AG09319 (cell line): ENCODE results near the gene IFNA4.

ENCODE experiments used
- DNase-seq: peaks from one replicate; pipeline ENCODE4 v3.0.0-alpha.2; 2010; ENCODE audit warnings: low read depth; ENCODE audit errors: extremely low read depth
- CTCF ChIP-seq: IDR thresholded peaks from 2 replicates; pipeline ENCODE4 v1.5.1; 2011; ENCODE audit warnings: low read depth, mild to moderate bottlenecking, inconsistent platforms, low read length, moderate library complexity

Gene IFNA4

GRCh38 chr9:21141427-21141882 lies 45.9 kb downstream of the IFNA4 start, which contains the start of gene IFNW1:
IFNW1 (minus strand) TSS chr9:21141832; CDS start chr9:21141570, 262 bp downstream.
- no peak for DNase-seq
- peak; percentile 9 for TF ChIP-seq CTCF

GRCh38 chr9:21137020-21137419 lies 50.4 kb downstream of the IFNA4 start:
- TF ChIP-seq CTCF = no peak
- DNase-seq = no peak
